SU-DHL-6 (cell line): ENCODE measurements around the gene ARMC5.

Source experiments
- CTCF ChIP-seq: fragments of 200-600 bp; sonication (generic); IDR thresholded peaks from one replicate; pipeline ENCODE4 v1.5.1; 2017; ENCODE audit warnings: antibody characterized with exemption, mild to moderate bottlenecking, low read length, moderate library complexity; ENCODE audit not compliant: insufficient read depth, poor library complexity, severe bottlenecking
- EZH2phosphoT487 ChIP-seq: fragments of 200-600 bp; sonication (generic), shearing (Covaris generic); conservative IDR thresholded peaks from 2 replicates; pipeline ENCODE4 v1.6.1; 2018; ENCODE audit warnings: mild to moderate bottlenecking, antibody characterized with exemption, low read length, moderate library complexity, mixed read lengths

- TF ChIP-seq CTCF = no peak
- no peak for TF ChIP-seq EZH2phosphoT487
Measured at GRCh38 chr16:31493506-31494125, 34.3 kb downstream of the ARMC5 start.
